Hepatocyte (in vitro differentiated cells): ENCODE results near the gene AFAP1. TPM values are rescaled to one million over a fixed set of nuclear protein-coding genes. Genes with fewer than 3 reads are reported as not detected.

ENCODE experiments used
- DNase-seq: peaks from one replicate; pipeline ENCODE4 v3.0.0-alpha.2; 2016; ENCODE audit warnings: low spot score
- H2AFZ ChIP-seq: fragments of 200-600 bp; sonication (generic); 2 replicates; pipeline ENCODE4 v1.6.0; 2016; ENCODE audit warnings: antibody characterized with exemption, mild to moderate bottlenecking
- H3K27ac ChIP-seq: fragments of 200-600 bp; sonication (generic); 2 replicates; pipeline ENCODE4 v1.5.1; 2016; ENCODE audit warnings: mild to moderate bottlenecking
- H3K27me3 ChIP-seq: fragments of 200-600 bp; sonication (generic); 2 replicates; pipeline ENCODE4 v1.6.1; 2016
- H3K36me3 ChIP-seq: fragments of 200-600 bp; sonication (generic); replicated peaks from 2 replicates; pipeline ENCODE4 v1.5.1; 2016; ENCODE audit warnings: low read depth; ENCODE audit not compliant: insufficient read depth
- H3K4me1 ChIP-seq: fragments of 200-600 bp; sonication (generic); 2 replicates; pipeline ENCODE4 v1.5.1; 2016; ENCODE audit warnings: mild to moderate bottlenecking, moderate library complexity; ENCODE audit not compliant: insufficient read depth
- H3K4me2 ChIP-seq: fragments of 200-600 bp; sonication (generic); 2 replicates; pipeline ENCODE4 v1.6.0; 2016
- H3K4me3 ChIP-seq: fragments of 200-600 bp; sonication (generic); 2 replicates; pipeline ENCODE4 v1.5.1; 2016; ENCODE audit warnings: mild to moderate bottlenecking
- H3K79me2 ChIP-seq: fragments of 200-600 bp; sonication (generic); 2 replicates; pipeline ENCODE4 v1.6.0; 2017; ENCODE audit warnings: mild to moderate bottlenecking
- H3K9me2 ChIP-seq: fragments of 200-600 bp; sonication (generic); replicated peaks from 2 replicates; pipeline ENCODE4 v1.6.0; 2017; ENCODE audit warnings: mild to moderate bottlenecking; ENCODE audit not compliant: insufficient read depth
- H3K9me3 ChIP-seq: fragments of 200-600 bp; sonication (generic); 2 replicates; pipeline ENCODE4 v1.5.1; 2016; ENCODE audit warnings: low read depth, mild to moderate bottlenecking
- H4K20me1 ChIP-seq: fragments of 200-600 bp; sonication (generic); 2 replicates; pipeline ENCODE4 v1.6.0; 2016; ENCODE audit warnings: mild to moderate bottlenecking; ENCODE audit not compliant: insufficient read depth, poor library complexity, severe bottlenecking
- EZH2 ChIP-seq: fragments of 200-600 bp; sonication (generic); IDR thresholded peaks from 2 replicates; pipeline ENCODE4 v1.6.1; 2016; ENCODE audit warnings: antibody characterized with exemption, mild to moderate bottlenecking, borderline replicate concordance
- EZH2phosphoT487 ChIP-seq: fragments of 200-600 bp; sonication (generic); IDR thresholded peaks from one replicate; pipeline ENCODE4 v1.6.1; 2018; ENCODE audit warnings: antibody characterized with exemption, mild to moderate bottlenecking, low read depth, moderate library complexity; ENCODE audit not compliant: unreplicated experiment, severe bottlenecking
- WGBS: methylation state at CpG from one replicate; pipeline ENCODE4 v1.1.6; 2016; ENCODE audit warnings: low lambda C conversion rate; ENCODE audit errors: missing lambda C conversion rate; 5-methylcytosine and 5-hydroxymethylcytosine counted together
- polyA plus RNA-seq: library from polyadenylated mRNA; unstranded; fragments of >200 nt; fragmentation: Nextera tagmentation; extraction: Ambion mirVana; gene quantifications from 2 replicates; pipeline ENCODE4 v1.2.1, GENCODE V29; 2016
- total RNA-seq: library from RNA; depleted of rRNA; stranded (reverse); fragments of >200 nt; gene quantifications from 2 replicates; pipeline ENCODE4 v1.2.3, GENCODE V29; 2014
- TF ChIP-seq, protein P1 (sequence below): fragments of 200-600 bp; sonication (generic); IDR thresholded peaks from 2 replicates; pipeline ENCODE4 v1.5.1; 2016; ENCODE audit warnings: antibody characterized with exemption, mild to moderate bottlenecking; ENCODE audit not compliant: poor library complexity

AFAP1 gene
- total and polyA plus RNA-seq, 2 experiments from 2014 or later, result 9.3 to 16.2 TPM

DNA sequence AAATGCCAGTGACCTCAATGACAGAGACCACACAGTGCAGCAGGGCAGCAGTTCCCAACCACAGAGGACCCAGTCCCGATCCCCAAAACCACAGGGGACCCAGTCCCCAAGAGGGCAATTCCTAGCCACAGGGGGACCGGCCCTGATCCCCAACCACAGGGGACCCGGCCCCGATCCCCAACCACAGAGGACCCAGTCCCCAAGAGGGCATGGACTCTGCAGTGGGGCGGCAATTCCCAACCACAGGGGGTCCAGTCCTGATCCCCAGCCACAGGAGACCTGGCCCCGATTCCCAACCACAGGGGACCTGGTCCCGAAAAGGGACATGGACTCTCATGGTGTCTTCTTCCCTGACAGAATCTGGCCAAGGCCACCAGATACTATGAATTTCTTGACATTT is 136.3 kb downstream of the AFAP1 start:
- TF ChIP-seq, protein P1, sequence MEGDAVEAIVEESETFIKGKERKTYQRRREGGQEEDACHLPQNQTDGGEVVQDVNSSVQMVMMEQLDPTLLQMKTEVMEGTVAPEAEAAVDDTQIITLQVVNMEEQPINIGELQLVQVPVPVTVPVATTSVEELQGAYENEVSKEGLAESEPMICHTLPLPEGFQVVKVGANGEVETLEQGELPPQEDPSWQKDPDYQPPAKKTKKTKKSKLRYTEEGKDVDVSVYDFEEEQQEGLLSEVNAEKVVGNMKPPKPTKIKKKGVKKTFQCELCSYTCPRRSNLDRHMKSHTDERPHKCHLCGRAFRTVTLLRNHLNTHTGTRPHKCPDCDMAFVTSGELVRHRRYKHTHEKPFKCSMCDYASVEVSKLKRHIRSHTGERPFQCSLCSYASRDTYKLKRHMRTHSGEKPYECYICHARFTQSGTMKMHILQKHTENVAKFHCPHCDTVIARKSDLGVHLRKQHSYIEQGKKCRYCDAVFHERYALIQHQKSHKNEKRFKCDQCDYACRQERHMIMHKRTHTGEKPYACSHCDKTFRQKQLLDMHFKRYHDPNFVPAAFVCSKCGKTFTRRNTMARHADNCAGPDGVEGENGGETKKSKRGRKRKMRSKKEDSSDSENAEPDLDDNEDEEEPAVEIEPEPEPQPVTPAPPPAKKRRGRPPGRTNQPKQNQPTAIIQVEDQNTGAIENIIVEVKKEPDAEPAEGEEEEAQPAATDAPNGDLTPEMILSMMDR, result no peak
- TF ChIP-seq EZH2phosphoT487 (no peak), EZH2 (no peak)
- Histone ChIP-seq H4K20me1 (no peaks in the 10 kb centered on the region), H3K4me1 (peaks cover 24% of the 10 kb centered on the region)

DNA sequence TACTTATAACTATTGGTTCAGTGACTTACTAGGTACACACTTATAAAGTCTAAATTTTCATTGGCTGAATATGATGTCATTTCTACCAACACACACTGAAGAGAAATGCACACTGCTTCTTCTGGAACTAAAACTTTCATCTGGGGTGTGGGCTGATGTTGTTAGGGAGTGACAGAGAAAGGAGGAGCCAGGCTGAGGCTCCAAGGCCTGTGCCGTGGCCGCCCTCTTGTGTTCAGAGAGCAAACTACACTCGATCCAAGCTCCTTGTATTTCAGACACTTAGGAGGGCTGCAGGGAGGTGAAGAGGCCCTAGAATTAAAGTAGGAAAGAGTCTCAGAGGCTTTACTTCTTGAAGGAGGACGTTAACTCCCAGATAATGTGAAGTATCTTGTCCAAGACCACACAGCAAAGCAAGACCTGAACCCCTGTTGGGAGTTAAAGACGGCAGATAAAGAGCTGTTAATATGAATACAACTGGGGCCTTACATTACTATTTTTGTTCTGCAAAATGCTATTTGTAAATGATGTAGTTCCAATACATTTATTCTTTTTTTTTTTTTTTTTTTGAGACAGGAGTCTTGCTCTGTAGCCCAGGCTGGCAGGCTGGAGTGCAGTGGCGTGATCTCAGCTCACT is 137.5 kb downstream of the AFAP1 start:
- no peak overlapping the region for H3K4me3 ChIP-seq
- H3K9me2 ChIP-seq, result no peaks in the 10 kb centered on the region
- H3K4me2 ChIP-seq, result no peak overlapping the region
- H3K27me3 ChIP-seq, result no peaks in the 10 kb centered on the region
- no peaks in the 10 kb centered on the region for H4K20me1 ChIP-seq
- WGBS, result 23% methylated on average over 5 of the region's 6 CpGs
- no peaks in the 10 kb centered on the region for H3K9me3 ChIP-seq
- H3K27ac ChIP-seq, result no peak overlapping the region
- no peak for TF ChIP-seq EZH2phosphoT487
- TF ChIP-seq, protein P1, result peak; percentile 89
- TF ChIP-seq EZH2, result no peak
- H2AFZ ChIP-seq, result no peak overlapping the region
- H3K36me3 ChIP-seq, result no peaks in the 10 kb centered on the region
- DNase-seq, result peak; percentile 91
- no peaks in the 10 kb centered on the region for H3K79me2 ChIP-seq
- peaks cover 24% of the 10 kb centered on the region for H3K4me1 ChIP-seq

More for the DNA sequence above, 136.3 kb downstream of the AFAP1 start:
- Histone ChIP-seq H3K27me3 (no peaks in the 10 kb centered on the region), H3K4me2 (no peak overlapping the region), H3K9me3 (no peaks in the 10 kb centered on the region), H3K4me3 (no peak overlapping the region), H3K27ac (no peak overlapping the region), H3K9me2 (no peaks in the 10 kb centered on the region), H3K36me3 (no peaks in the 10 kb centered on the region), H2AFZ (no peak overlapping the region), H3K79me2 (no peaks in the 10 kb centered on the region)
- WGBS, result 96% methylated on average over 7 of the region's 7 CpGs
- no peak for DNase-seq

DNA sequence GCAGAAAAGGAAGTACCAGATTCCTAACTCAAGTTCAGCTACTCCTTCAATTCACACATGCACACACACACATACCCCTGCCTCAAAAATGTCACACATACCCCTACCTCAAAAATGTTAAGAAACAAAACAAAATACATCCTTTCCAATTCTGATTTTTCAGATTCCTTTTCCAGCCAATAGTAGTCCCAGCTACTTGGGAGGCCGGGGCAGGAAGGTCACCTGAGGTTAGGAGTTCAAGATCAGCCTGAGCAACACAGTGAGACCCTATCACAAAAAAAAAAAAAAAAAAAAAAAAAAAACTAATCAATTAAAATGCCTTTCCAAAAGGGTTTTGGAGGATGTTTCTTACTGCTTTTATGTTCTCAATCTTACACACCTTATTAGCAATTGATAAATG is 138.0 kb downstream of the AFAP1 start:
- H4K20me1 ChIP-seq, result no peaks in the 10 kb centered on the region
- peaks cover 19% of the 10 kb centered on the region for H3K4me1 ChIP-seq
- no peaks in the 10 kb centered on the region for H3K9me3 ChIP-seq
- WGBS, result 46% methylated on average over 1 of the region's 1 CpG
- H3K36me3 ChIP-seq, result no peaks in the 10 kb centered on the region
- no peak overlapping the region for H2AFZ ChIP-seq
- DNase-seq, result no peak
- no peak overlapping the region for H3K27ac ChIP-seq
- TF ChIP-seq, protein P1, result no peak
- no peak for TF ChIP-seq EZH2
- TF ChIP-seq EZH2phosphoT487, result no peak
- no peak overlapping the region for H3K4me2 ChIP-seq
- no peaks in the 10 kb centered on the region for H3K9me2 ChIP-seq
- H3K79me2 ChIP-seq, result no peaks in the 10 kb centered on the region
- no peak overlapping the region for H3K4me3 ChIP-seq
- H3K27me3 ChIP-seq, result no peaks in the 10 kb centered on the region
